K562 (cell line): Measurements from ENCODE around the gene STK33. TPM values are rescaled to one million over a fixed set of nuclear protein-coding genes. Genes with fewer than 3 reads are reported as not detected.

Source experiments
- ATAC-seq: fragments of 200-7000 bp; cut with Tn5 transposase; 3 replicates; pipeline ENCODE4 v1.9.1; 2020; ENCODE audit warnings: moderate library complexity
- BruUV-seq: library from RNA; stranded (reverse); fragments of 400-500 nt; replicated peaks from 2 replicates; lab custom pipeline; 2021; lab: Mats Ljungman, UMichigan
- CTCF ChIA-PET: fragments of 300-600 bp; formaldehyde crosslinking; extraction: SDS; loops from one replicate; lab custom pipeline; 2021; ENCODE audit warnings: low intra/inter-chr PET ratio; lab: Yijun Ruan, JAX
- POLR2A ChIA-PET: fragments of 300-600, 350-650 bp; sonication (Branson Sonifier 250); formaldehyde crosslinking; extraction: SDS; loops from one replicate; lab custom pipeline; 2021; ENCODE audit warnings: antibody characterized with exemption, inconsistent platforms; lab: Yijun Ruan, JAX
- DNase-seq, 4 experiments: peaks; one replicate each; pipeline versions ENCODE4 v3.0.0 to v3.0.0-alpha.2; 2011 to 2018; ENCODE audit warnings: low spot score in 3 of 4, mixed read lengths in 3 of 4; ENCODE audit errors: extremely low read depth in 1 of 4
- FAIRE-seq: peaks from 2 replicates; lab custom pipeline; 2011; peaks lifted over from hg19 to GRCh38; lab: Jason Lieb, UNC
- H2AFZ ChIP-seq: 2 replicates; pipeline ENCODE4 v1.6.0; 2011; ENCODE audit warnings: low read depth, low read length, control low read depth, inconsistent platforms
- H3K27ac ChIP-seq: fragments of 200-600 bp; 3 replicates; pipeline ENCODE4 v1.8.0; 2011; ENCODE audit warnings: low read depth, mild to moderate bottlenecking, control low read depth, inconsistent platforms, low read length, moderate library complexity, mixed read lengths; ENCODE audit errors: extremely low read depth
- H3K27me3 ChIP-seq, 2 experiments: fragments of 300-600 bp in 1 of 2; 2 replicates in 1 of 2; 3 replicates in 1 of 2; pipeline versions ENCODE4 v1.6.0 to v1.8.0; 2011; ENCODE audit warnings: inconsistent platforms in 2 of 2, low read length in 2 of 2, mild to moderate bottlenecking in 1 of 2, mixed read lengths in 1 of 2, moderate library complexity in 1 of 2; ENCODE audit not compliant: control insufficient read depth in 2 of 2, insufficient read depth in 2 of 2
- H3K36me3 ChIP-seq: fragments of 300-600 bp; 3 replicates; pipeline ENCODE4 v1.8.0; 2011; ENCODE audit warnings: mild to moderate bottlenecking, low read length, inconsistent platforms; ENCODE audit not compliant: control insufficient read depth, insufficient read depth
- H3K4me1 ChIP-seq, 2 experiments: fragments of 200-600 bp in 1 of 2; replicated peaks in 1 of 2; 2 replicates in 1 of 2; 3 replicates in 1 of 2; pipeline versions ENCODE4 v1.5.1 to v1.8.0; 2011; ENCODE audit warnings: inconsistent platforms in 2 of 2, low read length in 2 of 2, mild to moderate bottlenecking in 1 of 2, mixed read lengths in 1 of 2, moderate library complexity in 1 of 2; ENCODE audit not compliant: control insufficient read depth in 2 of 2, insufficient read depth in 2 of 2
- H3K4me2 ChIP-seq: 2 replicates; pipeline ENCODE4 v1.6.1; 2011; ENCODE audit warnings: low read length, control low read depth, inconsistent platforms, mixed read lengths; ENCODE audit not compliant: insufficient read depth
- H3K4me3 ChIP-seq: fragments of 200-600 bp; sonication (generic), shearing (Covaris generic); 2 replicates; pipeline ENCODE4 v1.5.1; 2016; ENCODE audit warnings: control low read depth, inconsistent platforms
- H3K79me2 ChIP-seq: fragments of 200-600 bp; 3 replicates; pipeline ENCODE4 v1.8.0; 2011; ENCODE audit warnings: low read length, inconsistent platforms; ENCODE audit not compliant: control insufficient read depth, insufficient read depth
- H3K9ac ChIP-seq, 2 experiments: 2 replicates each; pipeline versions ENCODE4 v1.6.0 to v1.6.1; 2011; ENCODE audit warnings: low read depth in 2 of 2, low read length in 2 of 2, control low read depth in 1 of 2, inconsistent platforms in 1 of 2, mild to moderate bottlenecking in 1 of 2, mixed read lengths in 1 of 2; ENCODE audit not compliant: insufficient read depth in 1 of 2
- H3K9me1 ChIP-seq: one replicate; pipeline ENCODE4 v1.6.0; 2011; ENCODE audit warnings: inconsistent platforms, mild to moderate bottlenecking, low read length, moderate library complexity; ENCODE audit not compliant: control insufficient read depth, insufficient read depth
- H3K9me3 ChIP-seq: replicated peaks from 2 replicates; pipeline ENCODE4 v1.5.1; 2011; ENCODE audit warnings: low read depth, low read length, inconsistent platforms; ENCODE audit not compliant: control insufficient read depth, insufficient read depth
- H4K20me1 ChIP-seq: replicated peaks from 2 replicates; pipeline ENCODE4 v1.6.1; 2011; ENCODE audit warnings: low read length, inconsistent platforms, mixed read lengths; ENCODE audit not compliant: control insufficient read depth, insufficient read depth
- FOXK2 ChIP-seq, 2 experiments: fragments of 450-650 bp; IDR thresholded peaks in 1 of 2; conservative IDR thresholded peaks in 1 of 2; 2 replicates each; pipeline ENCODE4 v1.6.1; 2016; ENCODE audit warnings: low read depth in 2 of 2, mild to moderate bottlenecking in 1 of 2
- ILF3 ChIP-seq: fragments of 450-650 bp; IDR thresholded peaks from 2 replicates; pipeline ENCODE4 v1.6.1; 2018; ENCODE audit warnings: antibody characterized with exemption, mild to moderate bottlenecking, moderate library complexity, borderline replicate concordance
- IRF2 ChIP-seq: sonication (generic); formaldehyde crosslinking; IDR thresholded peaks from 2 replicates; pipeline ENCODE4 v1.8.1; 2022; ENCODE audit warnings: mild to moderate bottlenecking, missing genetic modification reagents
- JUND ChIP-seq, 2 experiments: IDR thresholded peaks; 2 replicates in 1 of 2; 3 replicates in 1 of 2; pipeline ENCODE4 v1.6.1; 2011; ENCODE audit warnings: borderline replicate concordance in 2 of 2, low read depth in 2 of 2, low read length in 2 of 2, improper control_type of control experiment in 1 of 2, missing biosample characterization in 1 of 2, missing genetic modification characterization in 1 of 2, missing genetic modification reagents in 1 of 2
- NFE2L1 ChIP-seq: fragments of 450-650 bp; IDR thresholded peaks from 2 replicates; pipeline ENCODE4 v1.6.1; 2016; ENCODE audit warnings: missing genetic modification characterization, low read depth, mild to moderate bottlenecking, missing compliant biosample characterization, moderate library complexity, borderline replicate concordance
- SIN3A ChIP-seq, 2 experiments: fragments of 150-350 bp in 1 of 2; IDR thresholded peaks; 2 replicates each; pipeline ENCODE4 v1.6.1; 2011 to 2016; ENCODE audit warnings: borderline replicate concordance in 2 of 2, low read depth in 2 of 2, low read length in 2 of 2, mild to moderate bottlenecking in 2 of 2, moderate library complexity in 2 of 2; ENCODE audit not compliant: control insufficient read depth in 1 of 2
- U2AF2 ChIP-seq: fragments of 200-400 bp; formaldehyde crosslinking; optimal IDR thresholded peaks from 2 replicates; pipeline ENCODE3; 2017; ENCODE audit warnings: low read depth, mild to moderate bottlenecking, low read length
- WGBS: fragments of 100-300 bp; shearing (Covaris generic); methylation state at CpG from one replicate; pipeline ENCODE4 v1.1.6; 2016; ENCODE audit warnings: low coverage, mixed read lengths; ENCODE audit not compliant: insufficient coverage; ENCODE audit errors: missing lambda C conversion rate; 5-methylcytosine and 5-hydroxymethylcytosine counted together
- in situ Hi-C: fragments of 300-500 bp; cut with MboI; formaldehyde crosslinking; loops from 4 replicates; pipeline ENCODE4 v1.15.0; 2018; ENCODE audit warnings: inconsistent platforms, mixed read lengths
- intact Hi-C: fragments of 100-400 bp; cut with micrococcal nuclease; formaldehyde crosslinking; loops from 2 replicates; pipeline ENCODE4 v1.14.2; 2022
- polyA plus RNA-seq, 8 experiments: library from polyadenylated mRNA; depleted of rRNA in 4 of 8; stranded (reverse) in 5 of 8; unstranded in 3 of 8; fragments of >200 nt; fragmentation: Nextera tagmentation in 2 of 8; fragmentation: Illumina TruSeq in 1 of 8; extraction: Ambion mirVana in 2 of 8; extraction: Trizol in 1 of 8; gene quantifications; 2 replicates each; pipeline versions ENCODE4 v1.2.1 to v1.2.3, GENCODE V29; 2011 to 2014; ENCODE audit warnings: inconsistent platforms in 1 of 8, missing spikeins in 1 of 8
- total RNA-seq, 7 experiments: library from RNA; depleted of rRNA in 6 of 7; stranded (reverse); fragments of >200 nt in 6 of 7; fragmentation: Illumina TruSeq in 2 of 7; extraction: Trizol in 2 of 7; gene quantifications; 2 replicates each; pipeline versions ENCODE4 v1.2.1 to v1.2.3, GENCODE V29; 2011 to 2021; ENCODE audit warnings: low replicate concordance in 1 of 7
- TF ChIP-seq, protein P1 (sequence below): sonication (generic); formaldehyde crosslinking; IDR thresholded peaks from 2 replicates; pipeline ENCODE4 v1.8.0; 2022; ENCODE audit warnings: mild to moderate bottlenecking, missing genetic modification reagents, borderline replicate concordance
- TF ChIP-seq, protein P2 (sequence below): sonication (generic); formaldehyde crosslinking; IDR thresholded peaks from 2 replicates; pipeline ENCODE4 v1.8.0; 2022; ENCODE audit warnings: mild to moderate bottlenecking, missing genetic modification reagents
- TF ChIP-seq, protein P3 (sequence below): fragments of 450-650 bp; formaldehyde crosslinking; IDR thresholded peaks from 2 replicates; pipeline ENCODE4 v1.4.0; 2020; ENCODE audit warnings: mild to moderate bottlenecking, moderate library complexity

STK33 gene
- total and polyA plus RNA-seq, 9 of the 15 experiments (the other 6 are each of a cell fraction or from before 2014, with no cell fraction given): not detected

DNA sequence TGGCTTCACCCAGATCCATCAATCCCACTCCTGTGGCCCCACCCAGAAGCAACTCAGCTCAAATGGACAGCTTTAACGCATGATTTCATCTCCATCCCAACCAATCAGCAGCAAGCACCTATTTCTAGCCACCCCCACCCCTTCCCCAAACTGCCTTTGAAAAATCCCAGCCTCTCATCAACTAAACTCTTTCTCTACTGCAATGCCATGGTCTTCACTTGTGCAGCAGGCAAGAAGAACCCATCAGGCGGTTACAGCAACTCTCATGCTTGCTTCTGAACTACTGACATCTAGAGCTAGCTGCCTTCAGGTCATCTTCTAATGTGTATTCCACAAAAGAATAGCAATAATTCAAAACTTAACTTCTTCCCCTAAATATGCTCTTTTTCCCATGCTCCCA, 42.1 kb upstream of the STK33 start:
- H3K9ac ChIP-seq: no peak overlapping the region
- POLR2A ChIA-PET: interaction anchor here (0.5 to 0.6 kb wide), 2 partner anchors 9 to 14 kb away, joined by 3 read pairs; no protein-coding TSS in a partner anchor
- WGBS: 63% methylated on average over 2 of the region's 2 CpGs
- H2AFZ ChIP-seq: no peak overlapping the region
- H3K9me3 ChIP-seq: no peaks in the 10 kb centered on the region
- 0 out of 2 replicates have a peak, but pooled peaks cover 4% of the 10 kb centered on the region for H4K20me1 ChIP-seq
- no peaks in the 10 kb centered on the region for H3K27me3 ChIP-seq
- no peak overlapping the region for H3K4me3 ChIP-seq
- H3K36me3 ChIP-seq: peaks cover 12% of the 10 kb centered on the region
- FAIRE-seq (no peak), ATAC-seq (no peak), DNase-seq (no peak)
- CTCF ChIA-PET: no interaction called here
- BruUV-seq: no TSS peak
- H3K27ac ChIP-seq: no peak overlapping the region
- H3K4me2 ChIP-seq: no peak overlapping the region
- H3K9me1 ChIP-seq: no peaks in the 10 kb centered on the region
- in situ Hi-C loops: no loop called here
- intact Hi-C loops: no loop called here
- peaks cover 2 to 5% of the 10 kb centered on the region in 2 experiments; a peak in 4 of 5 replicates for H3K4me1 ChIP-seq
- no peaks in the 10 kb centered on the region for H3K79me2 ChIP-seq
- TF ChIP-seq ILF3: no peak

DNA sequence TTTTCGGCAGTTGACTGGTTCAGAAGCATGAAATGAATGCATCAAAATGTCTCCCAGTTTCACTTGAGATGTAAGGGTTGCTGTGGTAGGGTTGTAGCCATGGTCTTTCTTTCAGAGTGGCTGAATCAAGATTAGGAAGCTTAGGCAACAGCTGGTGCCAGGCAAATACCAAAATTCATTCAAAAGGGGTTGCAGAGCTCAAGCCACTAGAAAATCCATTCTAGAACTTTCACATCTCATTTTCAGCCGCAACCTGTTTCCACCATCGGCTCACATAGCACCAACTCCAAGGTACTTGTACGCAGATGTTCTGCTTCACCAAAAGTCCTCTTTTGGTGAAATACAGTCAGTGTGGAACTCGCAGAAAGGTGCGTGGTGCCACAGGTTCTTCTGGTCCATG, 40.5 kb upstream of the STK33 start:
- no peaks in the 10 kb centered on the region for H3K9me1 ChIP-seq
- DNase-seq: no peak
- H3K36me3 ChIP-seq: peaks cover 11% of the 10 kb centered on the region
- FAIRE-seq: no peak
- no TSS peak for BruUV-seq
- H3K4me2 ChIP-seq: no peak overlapping the region
- no peak for ATAC-seq
- no peak overlapping the region for H3K27ac ChIP-seq
- POLR2A ChIA-PET: no interaction called here
- CTCF ChIA-PET: no interaction called here
- H3K27me3 ChIP-seq: no peaks in the 10 kb centered on the region
- H3K4me3 ChIP-seq: no peak overlapping the region
- 0 out of 2 replicates have a peak, but pooled peaks cover 4% of the 10 kb centered on the region for H4K20me1 ChIP-seq
- intact Hi-C loops (no loop called here), in situ Hi-C loops (no loop called here)
- no peak overlapping the region for H2AFZ ChIP-seq
- no peaks in the 10 kb centered on the region for H3K9me3 ChIP-seq
- no peaks in the 10 kb centered on the region for H3K79me2 ChIP-seq
- H3K9ac ChIP-seq: no peak overlapping the region
- 80% methylated on average over 6 of the region's 6 CpGs for WGBS
- H3K4me1 ChIP-seq: peaks cover 0 to 2% of the 10 kb centered on the region in 2 experiments; a peak in 2 of 5 replicates
- TF ChIP-seq NFE2L1 (tag) (no peak), U2AF2 (no peak), JUND (IDR thresholded peaks at IDR 0.05; ENCODE audit: borderline replicate concordance, low read depth, low read length) (no peak), JUND (tag; IDR thresholded peaks at IDR 0.05; ENCODE audit: borderline replicate concordance, low read depth, low read length) (no peak), FOXK2 (conservative IDR thresholded peaks at IDR 0.05 in 1 of 2, IDR thresholded peaks at IDR 0.05 in 1 of 2; ENCODE audit: low read depth in 2 of 2) (no peak), SIN3A (IDR thresholded peaks at IDR 0.05; ENCODE audit: borderline replicate concordance in 2 of 2, control insufficient read depth in 1 of 2, low read depth in 2 of 2, low read length in 2 of 2) (no peak), IRF2 (CRISPR knock-in tag) (no peak)
- TF ChIP-seq, protein P1, sequence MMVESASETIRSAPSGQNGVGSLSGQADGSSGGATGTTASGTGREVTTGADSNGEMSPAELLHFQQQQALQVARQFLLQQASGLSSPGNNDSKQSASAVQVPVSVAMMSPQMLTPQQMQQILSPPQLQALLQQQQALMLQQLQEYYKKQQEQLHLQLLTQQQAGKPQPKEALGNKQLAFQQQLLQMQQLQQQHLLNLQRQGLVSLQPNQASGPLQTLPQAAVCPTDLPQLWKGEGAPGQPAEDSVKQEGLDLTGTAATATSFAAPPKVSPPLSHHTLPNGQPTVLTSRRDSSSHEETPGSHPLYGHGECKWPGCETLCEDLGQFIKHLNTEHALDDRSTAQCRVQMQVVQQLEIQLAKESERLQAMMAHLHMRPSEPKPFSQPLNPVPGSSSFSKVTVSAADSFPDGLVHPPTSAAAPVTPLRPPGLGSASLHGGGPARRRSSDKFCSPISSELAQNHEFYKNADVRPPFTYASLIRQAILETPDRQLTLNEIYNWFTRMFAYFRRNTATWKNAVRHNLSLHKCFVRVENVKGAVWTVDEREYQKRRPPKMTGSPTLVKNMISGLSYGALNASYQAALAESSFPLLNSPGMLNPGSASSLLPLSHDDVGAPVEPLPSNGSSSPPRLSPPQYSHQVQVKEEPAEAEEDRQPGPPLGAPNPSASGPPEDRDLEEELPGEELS: no peak
- TF ChIP-seq, protein P2, sequence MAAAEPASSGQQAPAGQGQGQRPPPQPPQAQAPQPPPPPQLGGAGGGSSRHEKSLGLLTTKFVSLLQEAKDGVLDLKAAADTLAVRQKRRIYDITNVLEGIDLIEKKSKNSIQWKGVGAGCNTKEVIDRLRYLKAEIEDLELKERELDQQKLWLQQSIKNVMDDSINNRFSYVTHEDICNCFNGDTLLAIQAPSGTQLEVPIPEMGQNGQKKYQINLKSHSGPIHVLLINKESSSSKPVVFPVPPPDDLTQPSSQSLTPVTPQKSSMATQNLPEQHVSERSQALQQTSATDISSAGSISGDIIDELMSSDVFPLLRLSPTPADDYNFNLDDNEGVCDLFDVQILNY (CRISPR knock-in tag): no peak
- TF ChIP-seq, protein P3, sequence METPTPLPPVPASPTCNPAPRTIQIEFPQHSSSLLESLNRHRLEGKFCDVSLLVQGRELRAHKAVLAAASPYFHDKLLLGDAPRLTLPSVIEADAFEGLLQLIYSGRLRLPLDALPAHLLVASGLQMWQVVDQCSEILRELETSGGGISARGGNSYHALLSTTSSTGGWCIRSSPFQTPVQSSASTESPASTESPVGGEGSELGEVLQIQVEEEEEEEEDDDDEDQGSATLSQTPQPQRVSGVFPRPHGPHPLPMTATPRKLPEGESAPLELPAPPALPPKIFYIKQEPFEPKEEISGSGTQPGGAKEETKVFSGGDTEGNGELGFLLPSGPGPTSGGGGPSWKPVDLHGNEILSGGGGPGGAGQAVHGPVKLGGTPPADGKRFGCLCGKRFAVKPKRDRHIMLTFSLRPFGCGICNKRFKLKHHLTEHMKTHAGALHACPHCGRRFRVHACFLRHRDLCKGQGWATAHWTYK (CRISPR knock-in tag): no peak
